GM12878 (cell line): ENCODE results near the gene CPA2.
"Not testable (repeated sequence)": the region's sequence is repeated elsewhere in the genome, so short reads cannot be mapped to it uniquely, and the experiment has no call there.

Experiments
- CHD4 ChIP-seq: fragments of 200-600 bp; sonication (generic); IDR thresholded peaks from 2 replicates; pipeline ENCODE4 v1.6.1; 2016; ENCODE audit warnings: mild to moderate bottlenecking
- POLR2A ChIP-seq: IDR thresholded peaks from 2 replicates; pipeline ENCODE4 v1.6.1; 2011; ENCODE audit warnings: low read depth, mild to moderate bottlenecking, low read length
- SPI1 ChIP-seq: IDR thresholded peaks from 2 replicates; pipeline ENCODE4 v1.6.1; 2011; ENCODE audit warnings: low read depth, mild to moderate bottlenecking, low read length, moderate library complexity, borderline replicate concordance; ENCODE audit not compliant: insufficient read depth
- TF ChIP-seq, protein P1 (sequence below), 3 experiments: IDR thresholded peaks in 2 of 3; conservative IDR thresholded peaks in 1 of 3; 2 replicates each; pipeline ENCODE4 v1.5.1; 2011; ENCODE audit warnings: low read depth in 3 of 3, low read length in 3 of 3, mild to moderate bottlenecking in 3 of 3, control low read depth in 2 of 3, moderate library complexity in 2 of 3, inconsistent platforms in 1 of 3, mixed read lengths in 1 of 3; ENCODE audit not compliant: control insufficient read depth in 2 of 3, insufficient read depth in 1 of 3; ENCODE audit errors: extremely low read depth in 1 of 3
- TF ChIP-seq, protein P2 (sequence below): IDR thresholded peaks from 2 replicates; pipeline ENCODE4 v1.6.1; 2012; ENCODE audit warnings: low read depth, low read length, improper control_type of control experiment

DNA sequence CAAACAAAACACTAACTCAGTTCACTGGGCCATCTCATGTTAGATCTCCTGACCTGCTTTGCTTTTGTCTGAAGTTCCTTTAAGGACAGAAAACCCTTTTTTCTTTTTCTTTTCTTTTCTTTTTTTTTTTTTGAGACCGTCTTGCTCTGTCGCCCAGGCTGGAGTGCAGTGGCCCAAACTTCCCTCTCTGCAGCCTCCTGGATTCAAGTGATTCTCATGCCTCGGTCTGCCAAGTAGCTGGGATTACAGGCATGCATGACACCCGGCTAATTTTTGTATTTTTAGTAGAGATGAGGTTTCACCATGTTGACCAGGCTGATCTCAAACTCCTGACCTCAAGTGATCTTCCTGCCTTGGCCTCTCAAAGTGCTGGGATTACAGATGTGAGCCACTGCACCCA lies 30.3 kb upstream of the CPA2 start:
- TF ChIP-seq, protein P1, sequence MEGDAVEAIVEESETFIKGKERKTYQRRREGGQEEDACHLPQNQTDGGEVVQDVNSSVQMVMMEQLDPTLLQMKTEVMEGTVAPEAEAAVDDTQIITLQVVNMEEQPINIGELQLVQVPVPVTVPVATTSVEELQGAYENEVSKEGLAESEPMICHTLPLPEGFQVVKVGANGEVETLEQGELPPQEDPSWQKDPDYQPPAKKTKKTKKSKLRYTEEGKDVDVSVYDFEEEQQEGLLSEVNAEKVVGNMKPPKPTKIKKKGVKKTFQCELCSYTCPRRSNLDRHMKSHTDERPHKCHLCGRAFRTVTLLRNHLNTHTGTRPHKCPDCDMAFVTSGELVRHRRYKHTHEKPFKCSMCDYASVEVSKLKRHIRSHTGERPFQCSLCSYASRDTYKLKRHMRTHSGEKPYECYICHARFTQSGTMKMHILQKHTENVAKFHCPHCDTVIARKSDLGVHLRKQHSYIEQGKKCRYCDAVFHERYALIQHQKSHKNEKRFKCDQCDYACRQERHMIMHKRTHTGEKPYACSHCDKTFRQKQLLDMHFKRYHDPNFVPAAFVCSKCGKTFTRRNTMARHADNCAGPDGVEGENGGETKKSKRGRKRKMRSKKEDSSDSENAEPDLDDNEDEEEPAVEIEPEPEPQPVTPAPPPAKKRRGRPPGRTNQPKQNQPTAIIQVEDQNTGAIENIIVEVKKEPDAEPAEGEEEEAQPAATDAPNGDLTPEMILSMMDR (IDR thresholded peaks at IDR 0.05 in 2 of 3, conservative IDR thresholded peaks at IDR 0.05 in 1 of 3; ENCODE audit: control insufficient read depth in 2 of 3, extremely low read depth in 1 of 3, insufficient read depth in 1 of 3, low read depth in 3 of 3, low read length in 3 of 3), result not testable (repeated sequence)
- not testable (repeated sequence) for TF ChIP-seq SPI1, POLR2A, CHD4
- TF ChIP-seq, protein P2, sequence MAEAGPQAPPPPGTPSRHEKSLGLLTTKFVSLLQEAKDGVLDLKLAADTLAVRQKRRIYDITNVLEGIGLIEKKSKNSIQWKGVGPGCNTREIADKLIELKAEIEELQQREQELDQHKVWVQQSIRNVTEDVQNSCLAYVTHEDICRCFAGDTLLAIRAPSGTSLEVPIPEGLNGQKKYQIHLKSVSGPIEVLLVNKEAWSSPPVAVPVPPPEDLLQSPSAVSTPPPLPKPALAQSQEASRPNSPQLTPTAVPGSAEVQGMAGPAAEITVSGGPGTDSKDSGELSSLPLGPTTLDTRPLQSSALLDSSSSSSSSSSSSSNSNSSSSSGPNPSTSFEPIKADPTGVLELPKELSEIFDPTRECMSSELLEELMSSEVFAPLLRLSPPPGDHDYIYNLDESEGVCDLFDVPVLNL, result not testable (repeated sequence)
